GM18867 (cell line): ENCODE results near the gene LTA.
"Not testable (repeated sequence)": the region's sequence is repeated elsewhere in the genome, so short reads cannot be mapped to it uniquely, and the experiment has no call there.

Source experiments
- ATAC-seq: cut with Tn5 transposase; IDR thresholded peaks from one replicate; pipeline ENCODE4 v1.9.1; 2021; ENCODE audit warnings: mild to moderate bottlenecking, moderate library complexity; ENCODE audit not compliant: unreplicated experiment

LTA gene

GRCh38 chr6:31541658-31542521 is 30.2 kb upstream of the LTA start, which contains the start of gene DDX39B:
DDX39B (minus strand) TSS chr6:31542003; CDS start chr6:31540532, 1,471 bp downstream.
- ATAC-seq, result peak; percentile 68

GRCh38 chr6:31543639-31544038 is 28.4 kb upstream of the LTA start:
- no peak for ATAC-seq

DNA sequence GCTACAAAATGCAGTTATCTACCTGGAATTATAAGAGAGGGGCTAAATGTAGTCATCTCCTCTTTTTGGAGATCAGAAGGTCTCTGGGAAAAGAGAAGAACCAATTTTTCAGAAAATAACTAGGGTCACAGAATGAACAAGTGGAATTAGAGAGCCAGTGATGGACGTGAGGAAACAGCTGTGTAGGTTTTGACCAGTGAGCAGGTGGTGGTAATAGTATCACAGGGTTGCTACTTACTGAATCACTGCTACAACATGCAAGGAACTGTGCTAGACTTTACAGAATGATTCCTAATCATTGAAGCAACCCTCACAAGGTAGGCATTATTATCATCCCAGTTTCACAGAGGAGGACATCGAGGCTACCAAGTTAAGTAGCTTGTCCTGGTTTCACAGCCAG is 27.4 kb upstream of the LTA start:
- ATAC-seq, result no peak

DNA sequence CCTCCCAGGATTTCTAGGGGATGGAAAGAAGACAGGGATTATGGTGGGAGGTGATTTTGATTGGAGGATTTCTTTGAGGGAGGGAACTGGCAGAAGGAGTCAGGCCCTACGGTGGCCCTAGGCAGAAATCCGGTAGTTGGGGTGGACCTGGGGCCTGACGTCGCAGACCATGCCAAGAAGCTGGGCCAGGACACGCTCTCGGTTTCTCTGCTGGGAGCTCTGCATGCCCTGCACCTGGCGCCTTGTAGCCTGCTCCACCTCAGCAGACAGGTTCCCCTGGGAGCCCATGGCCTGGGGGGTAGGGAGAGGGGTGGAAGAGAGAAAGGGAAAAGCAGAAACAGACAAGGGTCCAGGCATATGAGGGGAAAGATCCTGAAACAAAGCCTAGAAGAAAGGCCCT is 26.8 kb upstream of the LTA start:
- no peak for ATAC-seq

DNA sequence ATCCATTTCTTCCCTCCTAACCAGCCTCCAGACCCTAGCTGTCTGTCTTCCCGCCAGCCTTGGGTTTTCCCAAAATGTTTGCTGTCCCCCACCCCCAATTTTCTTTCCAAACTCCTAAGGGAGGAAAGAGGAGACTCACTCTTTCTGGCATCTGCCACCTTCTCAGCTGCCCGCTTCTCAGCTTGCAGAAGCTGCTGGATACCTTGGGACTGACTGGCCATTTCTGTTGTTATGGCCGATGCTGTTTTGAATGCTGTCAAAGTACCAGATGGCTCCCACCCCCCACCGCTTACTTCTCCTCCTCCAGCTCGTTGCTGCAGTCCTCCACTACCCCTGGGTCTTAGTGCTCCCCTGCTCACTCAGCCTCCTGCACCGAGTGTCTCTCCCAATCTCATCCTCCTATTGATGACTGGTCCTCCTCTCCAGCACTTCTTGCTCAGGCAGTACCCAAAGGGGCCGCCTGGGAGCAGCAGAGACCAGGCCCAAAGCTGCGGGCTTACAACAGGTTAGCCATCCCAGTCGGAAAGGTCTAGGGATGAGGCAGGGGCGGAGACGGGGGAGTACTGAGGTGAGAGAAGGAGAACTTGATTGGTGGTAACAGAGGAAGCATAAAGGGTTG is 25.6 kb upstream of the LTA start, which contains the start of gene ATP6V1G2:
Gene ATP6V1G2, minus strand, starts transcription at position 270 of the 619 bp plus-strand sequence. Its CDS starts 49 bp downstream, at position 221.
- peak; percentile 45 for ATAC-seq

DNA sequence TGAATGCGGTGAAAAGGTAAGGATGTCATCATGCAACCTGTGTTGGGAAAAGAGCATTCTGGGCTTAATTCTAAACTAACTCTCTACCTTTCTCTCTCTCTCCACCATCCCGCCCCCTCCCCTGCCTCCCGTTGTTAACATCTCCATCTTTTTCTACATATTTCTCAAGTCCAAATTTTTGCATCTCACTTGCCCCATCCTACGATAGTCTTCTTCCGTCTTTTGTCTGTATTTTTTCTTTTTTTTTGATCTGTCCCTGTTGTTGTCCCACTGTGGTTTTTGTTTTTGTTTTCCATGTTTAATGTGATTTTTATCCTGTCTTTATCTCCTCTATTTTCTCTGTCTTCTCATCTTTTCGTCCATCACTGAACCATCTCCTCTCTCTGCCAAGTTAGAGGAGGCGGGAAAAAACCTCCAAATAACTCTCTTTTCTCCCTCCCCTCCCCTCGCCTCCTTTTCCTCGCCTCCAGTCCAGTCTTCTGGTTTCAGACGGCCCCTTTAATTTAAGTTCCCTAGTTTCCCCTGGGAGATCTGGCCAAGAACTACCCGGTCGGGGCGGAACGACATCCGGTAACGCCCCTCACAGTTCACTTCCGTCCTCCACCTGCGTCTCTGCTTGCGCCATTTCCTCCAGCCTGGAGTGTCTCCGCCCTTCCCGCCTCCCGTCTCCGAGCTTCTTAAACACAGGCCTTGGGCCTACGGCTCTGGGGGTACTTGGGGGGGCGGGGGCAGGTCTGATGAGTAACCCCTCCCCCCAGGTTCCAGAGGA is 24.9 kb upstream of the LTA start, which contains the start of gene NFKBIL1:
Gene NFKBIL1, plus strand, starts transcription at position 651 of the 769 bp plus-strand sequence. Its CDS starts 87 bp downstream, at position 738.
- ATAC-seq, result peak; percentile 75

DNA sequence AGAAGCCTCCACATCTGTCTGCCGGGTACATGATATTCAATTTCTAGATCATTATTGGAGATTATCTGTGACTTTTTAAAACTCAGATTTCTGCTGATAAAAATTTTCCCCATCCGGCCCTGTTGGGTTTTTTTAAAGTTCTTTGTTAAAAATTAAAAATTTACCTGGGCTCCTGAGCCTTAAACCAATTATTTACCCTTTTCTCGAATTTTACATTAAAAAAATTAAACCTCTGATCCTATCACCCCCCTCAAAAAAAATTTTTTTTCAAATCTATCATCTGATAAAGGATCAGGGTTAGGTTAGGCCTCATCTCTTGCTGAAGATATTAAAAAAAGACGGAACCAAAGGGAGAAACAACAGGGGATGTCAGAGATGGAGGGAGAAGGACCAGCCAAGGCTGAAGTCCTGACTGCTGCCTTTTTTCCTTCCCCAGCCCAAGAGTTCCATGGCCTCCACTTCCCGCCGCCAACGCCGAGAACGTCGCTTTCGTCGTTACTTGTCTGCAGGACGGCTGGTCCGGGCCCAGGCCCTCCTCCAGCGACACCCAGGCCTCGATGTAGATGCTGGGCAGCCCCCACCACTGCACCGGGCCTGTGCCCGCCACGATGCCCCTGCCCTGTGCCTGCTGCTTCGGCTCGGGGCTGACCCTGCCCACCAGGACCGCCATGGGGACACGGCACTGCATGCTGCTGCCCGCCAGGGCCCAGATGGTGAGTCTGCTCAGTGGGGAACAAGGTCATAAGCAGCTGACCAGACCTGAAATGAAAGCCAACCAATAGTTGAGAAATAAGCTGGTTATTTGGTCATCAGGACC is 24.2 kb upstream of the LTA start:
- no peak for ATAC-seq

DNA sequence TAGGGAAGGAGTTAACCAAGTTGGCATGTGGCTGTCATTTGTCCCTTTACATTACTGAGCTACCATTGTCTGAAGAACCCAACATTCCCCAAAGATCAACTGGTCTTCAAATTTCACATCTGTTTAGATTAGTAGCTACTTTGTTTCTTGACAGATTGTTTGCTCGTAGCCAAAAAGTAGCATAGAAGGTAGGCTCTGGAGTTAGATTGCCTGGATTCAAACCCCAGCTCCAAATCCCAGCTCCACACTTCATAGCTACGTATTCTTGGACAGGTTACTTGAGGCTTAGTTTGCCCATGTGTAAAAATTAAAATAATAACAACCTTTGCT is 23.6 kb upstream of the LTA start:
- no peak for ATAC-seq

DNA sequence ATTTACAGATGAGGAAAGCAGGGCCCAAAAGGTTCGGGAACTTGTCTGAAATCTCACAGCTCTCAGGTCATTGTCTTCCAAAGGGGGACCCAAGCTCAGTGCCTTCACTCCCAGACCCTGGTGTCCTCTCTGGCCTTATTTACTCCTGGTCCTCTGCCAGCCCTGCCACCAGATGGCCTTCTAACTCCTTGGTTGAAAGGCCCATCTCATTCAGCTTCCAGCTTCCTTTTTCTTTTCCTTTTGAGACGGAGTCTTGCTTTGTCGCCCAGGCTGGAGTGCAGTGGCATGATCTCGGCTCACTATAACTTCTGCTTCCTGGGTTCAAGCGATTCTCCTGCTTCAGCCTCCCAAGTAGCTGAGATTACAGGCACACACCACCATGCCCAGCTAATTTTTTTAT is 20.7 kb upstream of the LTA start:
- ATAC-seq, result not testable (repeated sequence)

DNA sequence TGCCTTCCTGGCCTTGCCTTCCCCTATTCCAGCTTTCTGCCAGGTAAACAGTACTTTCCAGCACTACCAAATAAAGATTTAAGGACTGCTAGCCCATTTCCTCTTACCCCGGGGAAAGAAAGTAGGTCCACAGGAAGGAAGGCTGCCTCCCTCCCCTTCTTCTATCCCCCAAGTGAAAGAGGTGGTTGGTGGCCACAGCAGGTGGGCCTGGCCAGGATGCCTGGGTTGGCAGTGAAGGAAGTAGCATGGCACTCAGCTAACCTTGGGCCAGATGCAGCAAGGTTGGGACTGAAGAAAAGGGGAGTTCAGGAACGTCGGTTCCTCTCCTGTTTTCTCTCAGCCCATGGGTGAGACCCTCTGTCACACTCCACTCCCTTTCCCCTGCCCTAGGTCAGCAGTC is 15.8 kb upstream of the LTA start:
- ATAC-seq, result no peak

DNA sequence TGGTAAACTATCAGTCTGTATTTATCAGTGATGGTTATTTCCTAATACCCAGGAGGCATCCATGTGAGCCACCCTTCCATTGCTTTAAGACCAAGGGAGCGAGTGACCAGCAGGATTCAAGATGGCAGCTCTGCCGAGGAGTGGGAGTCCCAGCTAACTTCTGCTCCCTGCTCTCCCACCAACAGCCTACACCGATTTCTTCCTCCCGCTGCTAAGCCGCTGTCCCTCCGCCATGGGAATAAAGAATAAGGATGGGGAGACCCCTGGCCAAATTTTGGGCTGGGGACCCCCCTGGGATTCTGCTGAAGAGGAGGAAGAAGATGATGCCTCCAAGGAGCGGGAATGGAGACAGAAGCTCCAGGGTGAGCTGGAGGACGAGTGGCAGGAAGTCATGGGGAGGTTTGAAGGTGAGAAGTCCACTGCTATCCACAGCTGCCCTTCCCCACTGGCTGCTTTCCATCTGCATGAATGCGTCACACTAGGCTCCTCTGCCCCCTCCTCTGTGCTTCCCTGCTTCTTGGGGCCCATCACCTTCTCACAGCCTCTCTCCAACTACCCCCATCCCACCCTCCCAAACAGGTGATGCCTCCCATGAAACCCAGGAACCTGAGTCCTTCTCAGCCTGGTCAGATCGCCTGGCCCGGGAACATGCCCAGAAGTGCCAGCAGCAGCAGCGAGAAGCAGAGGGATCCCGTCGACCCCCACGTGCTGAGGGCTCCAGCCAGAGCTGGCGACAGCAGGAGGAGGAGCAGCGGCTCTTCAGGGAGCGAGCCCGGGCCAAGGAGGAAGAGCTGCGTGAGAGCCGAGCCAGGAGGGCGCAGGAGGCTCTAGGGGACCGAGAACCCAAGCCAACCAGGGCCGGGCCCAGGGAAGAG is 14.4 kb upstream of the LTA start:
- no peak for ATAC-seq

DNA sequence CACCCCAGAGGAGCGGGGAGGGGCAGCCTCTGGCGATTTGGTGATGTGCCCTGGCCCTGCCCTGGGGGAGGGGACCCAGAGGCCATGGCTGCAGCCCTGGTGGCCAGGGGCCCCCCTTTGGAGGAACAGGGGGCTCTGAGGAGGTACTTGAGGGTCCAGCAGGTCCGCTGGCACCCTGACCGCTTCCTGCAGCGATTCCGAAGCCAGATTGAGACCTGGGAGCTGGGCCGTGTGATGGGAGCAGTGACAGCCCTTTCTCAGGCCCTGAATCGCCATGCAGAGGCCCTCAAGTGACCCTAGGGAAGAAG is 13.8 kb upstream of the LTA start:
- no peak for ATAC-seq

GRCh38 chr6:31558631-31559500 is 13.2 kb upstream of the LTA start:
- ATAC-seq, result no peak

DNA sequence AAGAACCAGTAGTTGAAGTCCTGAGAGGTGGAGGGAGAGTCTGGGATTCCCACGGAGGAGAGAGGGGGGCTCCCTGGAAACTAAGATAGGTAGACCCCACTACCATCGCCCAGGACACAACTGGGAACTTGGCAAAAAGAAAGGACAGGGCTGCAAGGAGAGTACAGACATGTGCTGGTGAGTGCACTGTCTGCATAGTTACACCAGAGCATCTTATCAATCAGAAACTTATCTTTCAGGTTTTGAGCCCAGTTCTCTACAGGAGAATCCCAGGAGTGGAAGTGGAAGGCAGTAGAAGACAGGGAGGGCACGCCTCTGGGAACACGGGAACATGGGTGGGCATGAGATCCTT is 12.5 kb upstream of the LTA start:
- no peak for ATAC-seq

DNA sequence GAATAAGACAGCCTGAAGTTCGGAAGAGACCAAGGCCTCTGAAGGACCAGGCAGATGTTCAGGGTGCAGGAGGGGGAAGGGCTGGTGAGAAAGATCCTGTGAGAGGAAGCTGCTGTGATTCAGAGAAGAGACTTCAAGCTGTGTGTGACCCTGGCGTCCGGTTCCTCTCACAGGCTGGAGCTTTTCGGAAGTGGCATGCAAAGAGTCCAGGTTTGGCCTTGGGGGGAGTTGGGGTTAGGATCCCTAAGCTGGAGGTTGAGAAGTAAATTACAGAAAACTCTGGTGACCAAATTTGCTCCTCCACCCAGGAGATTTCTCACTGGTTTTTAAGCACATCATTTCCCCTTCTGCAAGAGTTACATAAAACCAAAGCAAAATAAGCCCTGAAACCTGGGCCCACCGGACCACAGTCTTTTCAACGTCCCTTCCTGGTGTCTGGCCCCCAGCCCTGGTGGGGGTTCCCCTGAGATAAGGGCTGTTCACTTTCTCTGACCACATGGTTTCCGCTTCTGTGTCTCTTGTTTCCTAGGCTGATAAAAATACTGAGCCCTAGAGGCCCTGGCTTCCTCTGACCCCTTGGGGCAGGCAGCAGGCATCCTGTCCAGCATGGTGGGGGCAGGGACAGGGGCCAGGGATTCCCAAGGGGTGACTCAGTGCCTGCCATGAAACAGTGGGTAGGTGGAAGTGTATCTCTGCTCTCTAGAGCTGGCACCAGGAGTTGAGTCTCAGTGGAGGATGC is 12.0 kb upstream of the LTA start:
- peak; percentile 64 for ATAC-seq

DNA sequence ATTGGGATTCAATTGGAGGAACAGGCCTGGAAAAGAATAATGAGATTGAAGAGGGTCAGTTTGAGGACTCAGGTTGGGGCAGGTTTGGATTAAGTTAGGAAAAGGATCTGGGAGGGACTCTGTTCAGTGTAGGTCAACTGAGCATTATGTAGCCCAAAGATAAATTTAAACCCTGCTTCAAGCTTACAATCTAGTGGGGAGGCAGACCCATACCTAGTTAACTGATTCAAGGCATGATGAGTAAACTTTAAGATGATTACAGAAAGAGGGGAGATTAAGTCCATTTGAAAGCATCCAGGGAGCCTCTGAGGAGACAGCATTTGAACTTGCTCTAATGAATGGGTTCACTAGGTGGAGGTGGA is 11.4 kb upstream of the LTA start:
- no peak for ATAC-seq

DNA sequence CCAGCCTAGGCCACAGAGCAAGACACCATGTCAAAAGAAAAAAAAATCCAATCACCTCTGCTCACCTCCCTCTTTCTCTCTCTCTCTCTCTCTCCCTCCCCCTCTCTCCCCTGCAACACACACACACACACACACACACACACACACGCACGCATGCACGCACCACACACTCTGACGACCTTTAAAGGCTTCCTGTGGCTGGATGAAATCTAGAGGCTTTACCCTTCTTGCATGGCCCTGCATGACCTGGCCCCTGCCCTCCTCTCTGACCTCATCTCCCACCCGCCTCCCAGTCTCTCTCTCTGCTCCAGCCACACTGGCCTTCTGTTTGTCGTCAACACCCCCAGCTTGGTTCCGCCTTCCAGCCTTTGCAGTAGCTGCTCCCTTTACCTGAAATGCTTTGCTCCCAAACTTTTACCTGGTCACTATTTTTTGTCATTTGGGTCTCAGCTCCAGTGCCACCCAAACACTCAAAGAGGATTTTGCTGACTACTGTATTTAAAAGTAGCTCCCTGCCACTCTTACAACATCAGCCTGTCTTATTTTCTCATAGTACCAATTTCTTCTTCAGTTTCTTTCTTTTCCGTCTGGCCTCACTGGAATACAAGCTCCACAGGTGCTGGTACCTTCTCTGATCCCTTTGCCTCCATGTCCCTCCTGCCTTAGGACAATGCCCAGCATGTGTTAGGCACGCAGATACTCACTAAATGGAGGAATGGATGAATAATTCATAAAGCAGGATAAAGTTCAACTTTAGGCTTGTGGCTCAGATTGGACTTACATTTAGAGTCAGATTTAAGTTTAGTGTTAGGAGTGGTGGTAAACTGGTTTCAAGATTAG is 4.3 kb upstream of the LTA start:
- ATAC-seq, result no peak
